ENCODE data around the gene ELF5.

Gene ELF5

DNA sequence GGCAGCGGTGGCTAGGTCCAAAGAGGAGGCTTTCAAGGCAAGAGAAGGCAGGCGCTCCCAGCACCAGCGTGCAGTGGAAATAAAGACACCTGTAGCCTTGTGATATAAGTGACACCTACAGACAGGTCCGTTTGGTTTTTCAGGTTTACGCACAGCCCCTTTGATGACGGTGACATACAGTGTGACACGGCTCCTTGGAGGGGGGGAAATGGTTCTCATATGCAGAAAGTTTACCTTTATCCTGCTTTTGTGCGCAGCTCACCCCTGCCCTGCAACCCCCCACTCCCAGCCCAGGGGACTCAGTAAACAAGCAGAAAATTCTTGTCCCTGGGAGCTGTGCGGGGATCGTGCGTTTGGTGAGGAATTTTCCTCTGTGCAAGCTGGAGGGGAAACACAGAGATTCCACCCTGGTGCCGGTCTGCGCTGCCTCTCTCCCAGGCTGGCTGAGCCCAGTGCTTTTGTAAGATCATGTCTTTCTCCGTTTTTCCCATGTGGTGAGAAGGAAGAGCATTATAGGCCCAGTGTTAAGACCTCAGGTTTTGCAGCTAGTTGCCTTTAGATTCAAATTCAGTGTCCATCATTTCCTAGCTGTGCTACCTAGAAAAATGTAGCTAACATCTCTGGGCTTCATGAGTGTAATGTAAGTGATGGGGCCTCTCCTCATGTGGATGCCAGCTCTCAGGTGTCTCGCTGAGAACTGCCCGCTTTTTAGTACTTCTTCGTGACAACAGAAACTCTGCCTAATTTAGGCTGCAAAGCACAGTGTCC, at the start of gene ELF5:
Gene ELF5 (minus strand): TSS at position 113 of the 768 bp plus-strand sequence. CDS start 8,045 bp downstream, outside the sequence.
- Histone ChIP-seq H3K36me3 (ENCODE audit: insufficient read depth, insufficient read length, low read length) (no peaks in the 10 kb centered on the region), H3K4me1 (ENCODE audit: insufficient read depth, insufficient read length) (no peaks in the 10 kb centered on the region)
- TF ChIP-seq YY1 (IDR thresholded peaks at IDR 0.05; ENCODE audit: insufficient read depth, insufficient read length) (no peak), SUZ12 (IDR thresholded peaks at IDR 0.05; ENCODE audit: extremely low read depth, insufficient read depth, insufficient read length) (no peak), ZNF274 (IDR thresholded peaks at IDR 0.05; ENCODE audit: low read depth, low read length) (no peak)

DNA sequence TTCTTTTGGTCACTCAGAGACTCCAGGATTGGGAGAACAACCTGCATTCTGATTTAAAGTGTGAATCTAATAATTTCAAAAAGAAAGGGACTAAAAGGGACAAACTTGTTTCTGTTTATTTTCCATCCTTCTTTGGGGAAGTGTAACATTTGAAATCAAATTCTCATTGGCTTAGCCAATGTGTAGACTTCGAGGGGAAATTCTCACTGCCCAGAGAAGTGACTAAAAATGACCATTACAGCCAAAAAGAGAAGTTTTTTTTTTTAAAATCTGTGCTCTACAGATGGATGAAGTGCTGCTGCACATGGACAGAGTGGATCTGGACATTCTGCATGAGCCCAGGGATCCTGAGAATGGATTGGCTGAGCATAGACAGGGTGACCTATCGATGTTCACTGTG, 49.4 kb upstream of the ELF5 start:
- Histone ChIP-seq H3K36me3 (ENCODE audit: insufficient read depth, insufficient read length, low read length) (no peaks in the 10 kb centered on the region), H3K4me3 (ENCODE audit: insufficient read length, low read depth) (no peak overlapping the region), H3K27me3 (ENCODE audit: insufficient read depth, insufficient read length) (no peaks in the 10 kb centered on the region), H3K9me3 (ENCODE audit: insufficient read depth, low read length) (no peaks in the 10 kb centered on the region), H3K9ac (ENCODE audit: insufficient read length, low read depth) (no peak overlapping the region), H3K4me1 (ENCODE audit: insufficient read depth, insufficient read length) (peaks cover 5% of the 10 kb centered on the region)
- no peak for TF ChIP-seq YY1 (IDR thresholded peaks at IDR 0.05; ENCODE audit: insufficient read depth, insufficient read length)
- TF ChIP-seq SUZ12 (IDR thresholded peaks at IDR 0.05; ENCODE audit: extremely low read depth, insufficient read depth, insufficient read length): no peak
- TF ChIP-seq ZNF274 (IDR thresholded peaks at IDR 0.05; ENCODE audit: low read depth, low read length): no peak
- DNase-seq (ENCODE audit: low read depth, low spot score): no peak

More for the DNA sequence above, at the start of gene ELF5:
- Histone ChIP-seq H3K27me3 (ENCODE audit: insufficient read depth, insufficient read length) (peaks cover 4% of the 10 kb centered on the region), H3K9me3 (ENCODE audit: insufficient read depth, low read length) (no peaks in the 10 kb centered on the region), H3K4me3 (ENCODE audit: insufficient read length, low read depth) (no peak within 1 kb of the TSS), H3K9ac (ENCODE audit: insufficient read length, low read depth) (no peak within 1 kb of the TSS)
- no peak for DNase-seq (ENCODE audit: low read depth, low spot score)

DNA sequence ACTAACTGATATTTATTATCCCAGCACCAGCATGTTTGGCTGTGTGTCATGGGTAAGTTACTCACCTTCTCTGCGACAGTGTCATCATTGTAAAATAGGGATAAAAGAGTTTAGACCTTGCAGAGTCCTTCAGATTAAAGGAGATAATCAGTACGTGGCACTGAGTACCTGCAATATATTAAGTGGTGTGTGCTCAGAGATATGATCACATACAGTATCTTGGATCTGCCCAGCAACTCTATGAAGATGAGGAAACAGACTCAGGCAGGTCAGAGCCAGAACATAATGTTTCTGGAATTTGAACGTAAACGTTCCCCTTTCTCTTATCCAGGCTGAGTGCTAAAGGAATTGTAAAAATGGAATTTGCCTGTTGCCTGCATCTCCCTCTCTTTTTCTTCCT, 46.9 kb upstream of the ELF5 start:
- H3K9ac ChIP-seq (ENCODE audit: insufficient read length, low read depth): no peak overlapping the region
- no peaks in the 10 kb centered on the region for H3K27me3 ChIP-seq (ENCODE audit: insufficient read depth, insufficient read length)
- no peak for DNase-seq (ENCODE audit: low read depth, low spot score)
- no peak for TF ChIP-seq SUZ12 (IDR thresholded peaks at IDR 0.05; ENCODE audit: extremely low read depth, insufficient read depth, insufficient read length)
- no peak for TF ChIP-seq ZNF274 (IDR thresholded peaks at IDR 0.05; ENCODE audit: low read depth, low read length)
- no peak for TF ChIP-seq YY1 (IDR thresholded peaks at IDR 0.05; ENCODE audit: insufficient read depth, insufficient read length)
- no peaks in the 10 kb centered on the region; the same call in 1 of the 2 replicates for H3K9me3 ChIP-seq (ENCODE audit: insufficient read depth, low read length)
- H3K4me3 ChIP-seq (ENCODE audit: insufficient read length, low read depth): no peak overlapping the region
- peaks cover 5% of the 10 kb centered on the region for H3K4me1 ChIP-seq (ENCODE audit: insufficient read depth, insufficient read length)
- H3K36me3 ChIP-seq (ENCODE audit: insufficient read depth, insufficient read length, low read length): no peaks in the 10 kb centered on the region

DNA sequence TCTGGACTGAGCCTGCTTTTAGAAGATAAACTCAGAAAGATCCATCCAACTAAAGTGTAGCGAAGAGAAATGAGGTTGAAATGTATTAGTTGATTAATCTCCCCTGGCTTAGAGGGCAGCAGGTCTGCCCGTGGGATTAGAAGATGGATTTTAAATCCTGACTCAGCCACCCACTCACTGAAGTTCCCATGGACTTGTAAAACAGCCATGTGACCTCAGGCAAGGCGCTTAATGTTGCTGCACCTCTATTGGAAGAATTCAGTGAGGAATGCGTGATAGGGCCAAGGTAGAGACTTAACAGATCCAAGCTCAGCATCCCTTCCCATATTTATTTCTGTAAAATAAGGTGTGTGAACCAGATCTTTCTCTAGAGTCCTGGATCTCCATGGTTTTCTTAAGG, 45.1 kb upstream of the ELF5 start:
- H3K27me3 ChIP-seq (ENCODE audit: insufficient read depth, insufficient read length): no peaks in the 10 kb centered on the region
- H3K36me3 ChIP-seq (ENCODE audit: insufficient read depth, insufficient read length, low read length): no peaks in the 10 kb centered on the region
- H3K9me3 ChIP-seq (ENCODE audit: insufficient read depth, low read length): no peaks in the 10 kb centered on the region; the same call in 1 of the 2 replicates
- DNase-seq (ENCODE audit: low read depth, low spot score): no peak
- no peak overlapping the region for H3K9ac ChIP-seq (ENCODE audit: insufficient read length, low read depth)
- no peak for TF ChIP-seq ZNF274 (IDR thresholded peaks at IDR 0.05; ENCODE audit: low read depth, low read length)
- no peak for TF ChIP-seq YY1 (IDR thresholded peaks at IDR 0.05; ENCODE audit: insufficient read depth, insufficient read length)
- TF ChIP-seq SUZ12 (IDR thresholded peaks at IDR 0.05; ENCODE audit: extremely low read depth, insufficient read depth, insufficient read length): no peak
- H3K4me1 ChIP-seq (ENCODE audit: insufficient read depth, insufficient read length): no peaks in the 10 kb centered on the region
- no peak overlapping the region for H3K4me3 ChIP-seq (ENCODE audit: insufficient read length, low read depth)

DNA sequence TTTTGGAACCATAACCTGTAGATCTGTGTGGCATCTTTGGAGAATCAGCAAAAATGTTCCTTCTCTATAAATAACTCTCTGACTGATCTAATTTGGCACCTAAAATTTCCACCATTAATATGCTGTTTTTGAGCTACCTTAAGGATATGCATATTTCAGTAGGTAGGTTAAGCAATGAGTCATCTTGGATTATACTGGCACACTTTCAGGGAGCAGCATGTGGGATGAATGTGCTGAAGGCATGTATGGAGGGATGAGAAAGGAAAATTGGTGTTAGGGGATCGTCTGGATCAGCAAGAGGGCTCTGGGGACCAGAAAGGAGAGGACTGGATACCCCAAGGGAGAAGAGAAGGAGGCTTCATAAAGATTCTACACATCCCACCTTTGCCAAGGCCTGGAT, 44.6 kb upstream of the ELF5 start:
- no peak overlapping the region for H3K4me3 ChIP-seq (ENCODE audit: insufficient read length, low read depth)
- H3K4me1 ChIP-seq (ENCODE audit: insufficient read depth, insufficient read length): no peaks in the 10 kb centered on the region
- TF ChIP-seq ZNF274 (IDR thresholded peaks at IDR 0.05; ENCODE audit: low read depth, low read length): no peak
- DNase-seq (ENCODE audit: low read depth, low spot score): no peak
- H3K9me3 ChIP-seq (ENCODE audit: insufficient read depth, low read length): no peaks in the 10 kb centered on the region; the same call in 1 of the 2 replicates
- H3K9ac ChIP-seq (ENCODE audit: insufficient read length, low read depth): no peak overlapping the region
- H3K27me3 ChIP-seq (ENCODE audit: insufficient read depth, insufficient read length): no peaks in the 10 kb centered on the region
- no peaks in the 10 kb centered on the region for H3K36me3 ChIP-seq (ENCODE audit: insufficient read depth, insufficient read length, low read length)

DNA sequence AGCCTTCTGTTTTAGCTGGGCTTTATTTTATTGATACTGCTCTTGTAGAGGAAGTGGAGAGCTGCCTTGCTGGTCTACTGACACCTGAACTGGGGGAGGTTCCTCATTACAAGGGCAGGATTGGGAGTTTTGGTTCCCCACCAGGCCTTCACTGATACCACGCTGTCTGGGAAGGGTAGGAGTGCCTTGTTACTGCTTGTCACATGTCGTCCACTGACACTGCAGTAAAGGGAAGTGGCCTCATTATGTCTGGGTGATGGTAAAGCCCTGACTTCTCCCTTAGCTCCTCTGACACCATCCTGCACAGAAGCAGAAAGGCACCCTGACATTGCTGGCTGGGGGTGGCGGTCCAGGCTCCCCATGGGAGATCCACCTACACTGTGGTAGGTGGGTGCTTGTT, 38.7 kb upstream of the ELF5 start:
- Histone ChIP-seq H3K4me3 (ENCODE audit: insufficient read length, low read depth) (no peak overlapping the region), H3K9me3 (ENCODE audit: insufficient read depth, low read length) (no peaks in the 10 kb centered on the region; the same call in 1 of the 2 replicates), H3K4me1 (ENCODE audit: insufficient read depth, insufficient read length) (no peaks in the 10 kb centered on the region), H3K27me3 (ENCODE audit: insufficient read depth, insufficient read length) (no peaks in the 10 kb centered on the region), H3K36me3 (ENCODE audit: insufficient read depth, insufficient read length, low read length) (no peaks in the 10 kb centered on the region), H3K9ac (ENCODE audit: insufficient read length, low read depth) (no peak overlapping the region)
- no peak for TF ChIP-seq YY1 (IDR thresholded peaks at IDR 0.05; ENCODE audit: insufficient read depth, insufficient read length)
- no peak for TF ChIP-seq SUZ12 (IDR thresholded peaks at IDR 0.05; ENCODE audit: extremely low read depth, insufficient read depth, insufficient read length)
- no peak for TF ChIP-seq ZNF274 (IDR thresholded peaks at IDR 0.05; ENCODE audit: low read depth, low read length)
- DNase-seq (ENCODE audit: low read depth, low spot score): no peak

DNA sequence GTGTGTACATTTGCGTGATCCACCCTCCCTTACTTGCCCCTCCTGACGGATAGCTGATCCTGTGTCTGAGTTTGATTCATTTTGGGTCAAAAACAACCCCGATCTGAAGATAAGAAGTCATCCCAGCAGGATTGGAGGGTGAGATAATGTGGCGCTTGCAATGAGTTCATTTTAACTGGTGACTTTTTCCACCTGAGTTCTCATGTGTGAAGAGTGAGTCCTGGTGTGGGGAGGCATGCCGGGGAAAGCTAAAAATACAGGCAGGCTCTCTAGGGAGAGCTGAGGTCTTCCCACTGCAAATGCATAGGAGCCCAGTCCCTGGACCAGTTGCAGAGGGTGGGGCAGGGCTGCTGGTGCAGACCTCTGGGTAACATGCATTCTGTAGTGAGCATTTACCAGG, 35.7 kb upstream of the ELF5 start:
- no peak for DNase-seq (ENCODE audit: low read depth, low spot score)
- Histone ChIP-seq H3K27me3 (ENCODE audit: insufficient read depth, insufficient read length) (no peaks in the 10 kb centered on the region), H3K9ac (ENCODE audit: insufficient read length, low read depth) (no peak overlapping the region), H3K4me1 (ENCODE audit: insufficient read depth, insufficient read length) (no peaks in the 10 kb centered on the region), H3K4me3 (ENCODE audit: insufficient read length, low read depth) (no peak overlapping the region), H3K36me3 (ENCODE audit: insufficient read depth, insufficient read length, low read length) (no peaks in the 10 kb centered on the region), H3K9me3 (ENCODE audit: insufficient read depth, low read length) (no peaks in the 10 kb centered on the region)
- no peak for TF ChIP-seq SUZ12 (IDR thresholded peaks at IDR 0.05; ENCODE audit: extremely low read depth, insufficient read depth, insufficient read length)

Data from NT2/D1 (cell line).